Neural cell (in vitro differentiated cells): ENCODE data around the gene EIF2B2. TPM values are rescaled to one million over a fixed set of nuclear protein-coding genes. Genes with fewer than 3 reads are reported as not detected.

Experiments
- H2AFZ ChIP-seq: fragments of 200-600, 300-800 bp; sonication (generic), shearing (Covaris generic); 2 replicates; pipeline ENCODE4 v1.6.0; 2014; ENCODE audit warnings: low read depth, mild to moderate bottlenecking, antibody characterized with exemption, low read length, moderate library complexity
- H3F3A ChIP-seq: fragments of 200-600 bp; shearing (Covaris generic); 2 replicates; pipeline ENCODE4 v1.6.1; 2016; ENCODE audit warnings: mild to moderate bottlenecking, moderate library complexity, mixed read lengths, antibody characterized with exemption, low read length; ENCODE audit not compliant: insufficient read depth, poor library complexity, severe bottlenecking
- H3K27ac ChIP-seq: fragments of 200-600, 300-800 bp; sonication (generic), shearing (Covaris generic); 2 replicates; pipeline ENCODE4 v1.5.1; 2014; ENCODE audit warnings: mild to moderate bottlenecking, low read length, moderate library complexity
- H3K27me3 ChIP-seq: fragments of 300-800, 200-600 bp; sonication (generic), shearing (Covaris generic); 2 replicates; pipeline ENCODE4 v1.6.0; 2014; ENCODE audit warnings: mild to moderate bottlenecking, low read depth, low read length, moderate library complexity; ENCODE audit not compliant: insufficient read depth
- H3K36me3 ChIP-seq: fragments of 300-800, 200-600 bp; sonication (generic), shearing (Covaris generic); 2 replicates; pipeline ENCODE4 v1.5.1; 2014; ENCODE audit warnings: mild to moderate bottlenecking, antibody characterized with exemption, low read length, moderate library complexity; ENCODE audit not compliant: insufficient read depth
- H3K4me2 ChIP-seq: fragments of 300-800, 200-600 bp; sonication (generic), shearing (Covaris generic); 2 replicates; pipeline ENCODE4 v1.6.0; 2014; ENCODE audit warnings: mild to moderate bottlenecking, low read length
- H3K4me3 ChIP-seq: fragments of 300-800, 200-600 bp; sonication (generic), shearing (Covaris generic); 2 replicates; pipeline ENCODE4 v1.5.1; 2014; ENCODE audit warnings: mild to moderate bottlenecking, low read length, moderate library complexity
- H3K79me2 ChIP-seq: fragments of 200-600 bp; shearing (Covaris generic); replicated peaks from 2 replicates; pipeline ENCODE4 v1.6.0; 2014; ENCODE audit warnings: mild to moderate bottlenecking, low read length, moderate library complexity; ENCODE audit not compliant: insufficient read depth
- H3K9ac ChIP-seq: fragments of 300-800, 200-600 bp; sonication (generic), shearing (Covaris generic); 2 replicates; pipeline ENCODE4 v1.6.1; 2016; ENCODE audit warnings: mild to moderate bottlenecking, low read length, mixed read lengths
- H3K9me2 ChIP-seq: fragments of 200-600 bp; shearing (Covaris generic); 2 replicates; pipeline ENCODE4 v1.6.1; 2016; ENCODE audit warnings: mild to moderate bottlenecking, low read length, mixed read lengths; ENCODE audit not compliant: insufficient read depth
- H3K9me3 ChIP-seq: fragments of 200-600, 300-800 bp; sonication (generic), shearing (Covaris generic); 2 replicates; pipeline ENCODE4 v1.6.1; 2016; ENCODE audit warnings: mild to moderate bottlenecking, mixed run types, low read length, moderate library complexity, mixed read lengths
- H4K20me1 ChIP-seq: fragments of 200-600 bp; shearing (Covaris generic); 2 replicates; pipeline ENCODE4 v1.6.1; 2016; ENCODE audit warnings: mild to moderate bottlenecking, mixed run types; ENCODE audit not compliant: insufficient read depth
- EP300 ChIP-seq: fragments of 450-650 bp; conservative IDR thresholded peaks from 2 replicates; pipeline ENCODE4 v1.6.1; 2014; ENCODE audit warnings: antibody characterized with exemption, mild to moderate bottlenecking, moderate library complexity; ENCODE audit not compliant: poor library complexity, severe bottlenecking
- MXI1 ChIP-seq: fragments of 450-650 bp; conservative IDR thresholded peaks from 2 replicates; pipeline ENCODE4 v1.6.1; 2014; ENCODE audit warnings: antibody characterized with exemption, mild to moderate bottlenecking; ENCODE audit not compliant: poor library complexity, severe bottlenecking
- POLR2AphosphoS5 ChIP-seq: IDR thresholded peaks from 2 replicates; pipeline ENCODE4 v1.6.1; 2012
- RAD21 ChIP-seq: fragments of 450-650 bp; conservative IDR thresholded peaks from 2 replicates; pipeline ENCODE4 v1.6.1; 2014; ENCODE audit warnings: antibody characterized with exemption, mild to moderate bottlenecking, moderate library complexity
- REST ChIP-seq: IDR thresholded peaks from 2 replicates; pipeline ENCODE4 v1.6.1; 2012; ENCODE audit warnings: borderline replicate concordance
- SMC3 ChIP-seq: fragments of 450-650 bp; conservative IDR thresholded peaks from 2 replicates; pipeline ENCODE4 v1.6.1; 2014; ENCODE audit warnings: antibody characterized with exemption, mild to moderate bottlenecking, moderate library complexity; ENCODE audit not compliant: poor library complexity
- TAF1 ChIP-seq: IDR thresholded peaks from 2 replicates; pipeline ENCODE4 v1.6.1; 2012; ENCODE audit warnings: low read depth
- polyA plus RNA-seq: library from polyadenylated mRNA; depleted of rRNA; stranded (reverse); fragments of >200 nt; gene quantifications from 2 replicates; pipeline ENCODE4 v1.2.3, GENCODE V29; 2014
- TF ChIP-seq, protein P1 (sequence below): fragments of 450-650 bp; IDR thresholded peaks from 2 replicates; pipeline ENCODE4 v1.5.1; 2014; ENCODE audit warnings: antibody characterized with exemption, mild to moderate bottlenecking, moderate library complexity; ENCODE audit not compliant: poor library complexity, severe bottlenecking

EIF2B2 gene
- polyA plus RNA-seq, 1 donor from 2014 or later, result 43.1 TPM

GRCh38 chr14:75016815-75017214 is 14.1 kb downstream of the EIF2B2 start:
- no peaks in the 10 kb centered on the region for H3K9me3 ChIP-seq
- H3K79me2 ChIP-seq, result no peaks in the 10 kb centered on the region
- no peaks in the 10 kb centered on the region for H3K9me2 ChIP-seq
- H3K4me2 ChIP-seq, result no peak overlapping the region
- no peaks in the 10 kb centered on the region for H3F3A ChIP-seq
- H3K36me3 ChIP-seq, result peaks cover 6% of the 10 kb centered on the region
- H3K4me3 ChIP-seq, result no peak overlapping the region
- H3K27ac ChIP-seq, result no peak overlapping the region
- H4K20me1 ChIP-seq, result no peaks in the 10 kb centered on the region
- no peak overlapping the region for H2AFZ ChIP-seq
- no peak overlapping the region for H3K9ac ChIP-seq
- H3K27me3 ChIP-seq, result no peaks in the 10 kb centered on the region
- TF ChIP-seq REST (no peak), MXI1 (no peak), TAF1 (no peak), POLR2AphosphoS5 (no peak), SMC3 (no peak), RAD21 (no peak), EP300 (no peak)
- TF ChIP-seq, protein P1, sequence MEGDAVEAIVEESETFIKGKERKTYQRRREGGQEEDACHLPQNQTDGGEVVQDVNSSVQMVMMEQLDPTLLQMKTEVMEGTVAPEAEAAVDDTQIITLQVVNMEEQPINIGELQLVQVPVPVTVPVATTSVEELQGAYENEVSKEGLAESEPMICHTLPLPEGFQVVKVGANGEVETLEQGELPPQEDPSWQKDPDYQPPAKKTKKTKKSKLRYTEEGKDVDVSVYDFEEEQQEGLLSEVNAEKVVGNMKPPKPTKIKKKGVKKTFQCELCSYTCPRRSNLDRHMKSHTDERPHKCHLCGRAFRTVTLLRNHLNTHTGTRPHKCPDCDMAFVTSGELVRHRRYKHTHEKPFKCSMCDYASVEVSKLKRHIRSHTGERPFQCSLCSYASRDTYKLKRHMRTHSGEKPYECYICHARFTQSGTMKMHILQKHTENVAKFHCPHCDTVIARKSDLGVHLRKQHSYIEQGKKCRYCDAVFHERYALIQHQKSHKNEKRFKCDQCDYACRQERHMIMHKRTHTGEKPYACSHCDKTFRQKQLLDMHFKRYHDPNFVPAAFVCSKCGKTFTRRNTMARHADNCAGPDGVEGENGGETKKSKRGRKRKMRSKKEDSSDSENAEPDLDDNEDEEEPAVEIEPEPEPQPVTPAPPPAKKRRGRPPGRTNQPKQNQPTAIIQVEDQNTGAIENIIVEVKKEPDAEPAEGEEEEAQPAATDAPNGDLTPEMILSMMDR, result no peak

DNA sequence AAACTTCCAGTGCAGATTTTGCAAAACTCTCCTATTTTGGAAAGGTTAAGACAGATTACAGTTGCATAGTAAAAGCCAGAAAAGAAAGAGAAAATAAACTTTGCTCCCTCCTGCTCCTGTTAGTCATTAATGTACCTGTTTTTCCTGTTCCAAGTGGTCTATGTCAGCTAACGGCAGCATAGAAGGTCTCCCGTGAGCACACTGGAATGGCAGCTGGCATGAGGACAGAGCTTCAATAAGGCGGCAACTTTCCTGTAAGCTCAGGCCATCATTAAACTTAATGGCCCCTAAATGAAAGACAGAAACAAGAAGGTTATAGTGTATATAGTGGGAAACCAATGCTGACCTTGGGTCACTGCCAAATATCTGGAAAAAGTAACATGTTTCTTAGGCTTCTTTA is 16.0 kb downstream of the EIF2B2 start:
- Histone ChIP-seq H3K27me3 (no peaks in the 10 kb centered on the region), H3K79me2 (no peaks in the 10 kb centered on the region), H3K9me3 (no peaks in the 10 kb centered on the region), H3K36me3 (peaks cover 12% of the 10 kb centered on the region), H3K4me2 (no peak overlapping the region), H4K20me1 (no peaks in the 10 kb centered on the region), H3K9ac (no peak overlapping the region), H2AFZ (no peak overlapping the region), H3K9me2 (no peaks in the 10 kb centered on the region), H3F3A (no peaks in the 10 kb centered on the region), H3K27ac (no peak overlapping the region), H3K4me3 (no peak overlapping the region)
- no peak for TF ChIP-seq EP300
- no peak for TF ChIP-seq MXI1
- no peak for TF ChIP-seq TAF1
- TF ChIP-seq, protein P1, result no peak
- no peak for TF ChIP-seq REST
- no peak for TF ChIP-seq RAD21
- TF ChIP-seq POLR2AphosphoS5, result no peak
